ENCODE measurements around the gene SMCO4.

The SMCO4 gene

DNA sequence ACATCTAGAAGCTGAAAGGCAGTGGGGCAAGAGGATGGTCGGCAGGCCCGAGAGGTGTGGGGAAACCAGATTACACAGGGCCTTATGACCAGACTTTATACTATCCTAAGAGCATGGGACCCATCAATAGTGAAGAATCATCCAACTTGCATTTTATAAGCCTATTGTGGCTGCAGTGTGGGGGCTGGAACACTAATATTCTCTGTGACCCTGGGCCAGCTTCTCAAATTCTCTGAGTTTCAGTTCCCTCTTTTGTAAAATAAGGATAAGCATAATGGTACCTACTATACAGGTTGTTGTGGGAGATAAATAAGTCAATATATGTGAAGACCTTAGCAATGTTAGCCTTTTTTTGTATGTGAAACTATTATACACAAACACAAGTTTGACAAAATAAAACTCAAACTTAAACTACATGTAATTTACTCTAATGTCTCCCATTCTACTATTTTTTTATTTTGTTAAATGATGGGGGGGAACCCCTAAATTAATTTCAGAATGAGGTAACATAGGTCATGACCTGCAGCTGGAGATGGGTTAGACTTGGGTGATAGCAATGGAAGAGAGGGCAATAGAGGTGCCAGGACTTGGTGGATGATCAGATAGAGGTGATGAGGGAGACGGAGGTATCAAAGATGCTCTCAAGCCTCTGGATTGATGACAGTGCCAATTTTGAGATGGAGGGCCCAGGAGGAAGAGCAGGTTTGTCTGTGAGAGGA is 30.1 kb downstream of the SMCO4 start:
- Histone ChIP-seq H3K9ac (ENCODE audit: low read length) (no peak overlapping the region), H3K27me3 (ENCODE audit: control insufficient read depth, insufficient read depth, low read length) (no peaks in the 10 kb centered on the region), H3K4me3 (ENCODE audit: low read length) (no peak overlapping the region), H3K27ac (ENCODE audit: low read length) (no peak overlapping the region), H3K9me3 (ENCODE audit: control insufficient read depth, low read depth, low read length) (no peaks in the 10 kb centered on the region), H3K36me3 (ENCODE audit: control insufficient read depth, low read depth, low read length) (no peaks in the 10 kb centered on the region), H3K4me1 (ENCODE audit: control insufficient read depth, low read depth, low read length) (peaks cover 10% of the 10 kb centered on the region)

- no peak overlapping the region for H3K9ac ChIP-seq (ENCODE audit: low read length)
- H3K27ac ChIP-seq (ENCODE audit: low read length), result no peak overlapping the region
- no peak overlapping the region for H3K4me3 ChIP-seq (ENCODE audit: low read length)
- H3K9me3 ChIP-seq (ENCODE audit: control insufficient read depth, low read depth, low read length), result no peaks in the 10 kb centered on the region
- H3K36me3 ChIP-seq (ENCODE audit: control insufficient read depth, low read depth, low read length), result no peaks in the 10 kb centered on the region
- peaks cover 4% of the 10 kb centered on the region for H3K4me1 ChIP-seq (ENCODE audit: control insufficient read depth, low read depth, low read length)
- no peaks in the 10 kb centered on the region for H3K27me3 ChIP-seq (ENCODE audit: control insufficient read depth, insufficient read depth, low read length)
Measured at GRCh38 chr11:93512073-93512475, 31.1 kb downstream of the SMCO4 start.

- H3K36me3 ChIP-seq (ENCODE audit: control insufficient read depth, low read depth, low read length), result no peaks in the 10 kb centered on the region
- H3K4me1 ChIP-seq (ENCODE audit: control insufficient read depth, low read depth, low read length), result no peaks in the 10 kb centered on the region
- H3K4me3 ChIP-seq (ENCODE audit: low read length), result no peak overlapping the region
- no peaks in the 10 kb centered on the region for H3K27me3 ChIP-seq (ENCODE audit: control insufficient read depth, insufficient read depth, low read length)
- H3K27ac ChIP-seq (ENCODE audit: low read length), result no peak overlapping the region
- H3K9me3 ChIP-seq (ENCODE audit: control insufficient read depth, low read depth, low read length), result no peaks in the 10 kb centered on the region
- no peak overlapping the region for H3K9ac ChIP-seq (ENCODE audit: low read length)
Measured at GRCh38 chr11:93510196-93510873, 32.9 kb downstream of the SMCO4 start.

GRCh38 chr11:93507517-93507916 is 35.7 kb downstream of the SMCO4 start:
- no peaks in the 10 kb centered on the region for H3K9me3 ChIP-seq (ENCODE audit: control insufficient read depth, low read depth, low read length)
- no peaks in the 10 kb centered on the region for H3K36me3 ChIP-seq (ENCODE audit: control insufficient read depth, low read depth, low read length)
- H3K27me3 ChIP-seq (ENCODE audit: control insufficient read depth, insufficient read depth, low read length), result no peaks in the 10 kb centered on the region
- H3K4me1 ChIP-seq (ENCODE audit: control insufficient read depth, low read depth, low read length), result no peaks in the 10 kb centered on the region
- no peak overlapping the region for H3K27ac ChIP-seq (ENCODE audit: low read length)
- H3K9ac ChIP-seq (ENCODE audit: low read length), result no peak overlapping the region
- H3K4me3 ChIP-seq (ENCODE audit: low read length), result no peak overlapping the region

GRCh38 chr11:93505703-93506102 is 37.5 kb downstream of the SMCO4 start:
- no peaks in the 10 kb centered on the region for H3K4me1 ChIP-seq (ENCODE audit: control insufficient read depth, low read depth, low read length)
- no peak overlapping the region for H3K9ac ChIP-seq (ENCODE audit: low read length)
- H3K9me3 ChIP-seq (ENCODE audit: control insufficient read depth, low read depth, low read length), result no peaks in the 10 kb centered on the region
- H3K4me3 ChIP-seq (ENCODE audit: low read length), result no peak overlapping the region
- H3K27me3 ChIP-seq (ENCODE audit: control insufficient read depth, insufficient read depth, low read length), result no peaks in the 10 kb centered on the region
- H3K36me3 ChIP-seq (ENCODE audit: control insufficient read depth, low read depth, low read length), result no peaks in the 10 kb centered on the region
- H3K27ac ChIP-seq (ENCODE audit: low read length), result no peak overlapping the region

DNA sequence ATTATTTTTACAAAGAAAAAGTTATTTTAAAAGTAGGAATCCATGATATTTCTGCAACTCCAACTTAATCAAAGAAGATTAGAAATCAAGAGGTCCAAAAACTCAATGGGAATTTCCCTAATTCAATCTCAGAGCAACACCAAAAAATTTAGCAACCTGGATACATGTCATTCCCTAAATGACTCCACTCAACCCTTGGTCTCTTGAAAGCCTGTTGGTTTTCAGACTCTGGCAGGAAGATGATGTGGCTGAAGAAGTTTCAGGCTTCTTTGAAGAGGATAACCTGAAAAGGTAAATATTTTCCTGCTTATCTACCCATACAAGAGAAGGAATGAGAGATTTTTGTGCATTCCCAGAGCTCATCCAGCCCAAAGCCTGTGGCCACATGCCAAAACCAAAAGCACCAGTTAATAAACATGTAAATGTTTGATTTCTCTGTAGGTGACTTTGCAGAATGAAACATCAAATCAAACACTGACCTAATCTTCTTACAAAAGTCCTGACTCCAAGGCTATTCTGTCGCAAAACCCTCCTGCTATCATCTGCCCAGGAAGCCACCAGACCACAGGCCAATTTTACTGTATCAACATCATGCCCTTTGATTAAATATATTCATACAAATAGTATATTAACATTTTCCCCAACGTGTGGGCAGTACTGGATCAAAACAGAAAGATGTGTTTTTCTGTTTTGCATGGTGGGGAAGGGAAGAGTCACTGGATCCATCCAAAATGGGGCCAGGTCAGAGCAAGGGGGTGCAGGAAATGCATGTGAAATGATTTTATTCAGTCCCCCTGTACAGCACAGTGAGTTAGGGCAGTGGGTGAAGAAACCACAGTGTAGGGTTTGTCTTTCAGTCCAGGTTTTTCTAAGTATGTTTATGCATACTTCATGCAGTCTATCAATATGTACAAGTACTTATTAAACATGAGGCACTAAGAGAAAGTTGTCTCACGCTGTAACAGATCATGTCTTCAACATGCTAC is 38.8 kb downstream of the SMCO4 start:
- Histone ChIP-seq H3K36me3 (ENCODE audit: control insufficient read depth, low read depth, low read length) (no peaks in the 10 kb centered on the region), H3K27ac (ENCODE audit: low read length) (no peak overlapping the region), H3K4me1 (ENCODE audit: control insufficient read depth, low read depth, low read length) (peaks cover 7% of the 10 kb centered on the region), H3K27me3 (ENCODE audit: control insufficient read depth, insufficient read depth, low read length) (no peaks in the 10 kb centered on the region), H3K9ac (ENCODE audit: low read length) (no peak overlapping the region), H3K4me3 (ENCODE audit: low read length) (no peak overlapping the region), H3K9me3 (ENCODE audit: control insufficient read depth, low read depth, low read length) (no peaks in the 10 kb centered on the region)

DNA sequence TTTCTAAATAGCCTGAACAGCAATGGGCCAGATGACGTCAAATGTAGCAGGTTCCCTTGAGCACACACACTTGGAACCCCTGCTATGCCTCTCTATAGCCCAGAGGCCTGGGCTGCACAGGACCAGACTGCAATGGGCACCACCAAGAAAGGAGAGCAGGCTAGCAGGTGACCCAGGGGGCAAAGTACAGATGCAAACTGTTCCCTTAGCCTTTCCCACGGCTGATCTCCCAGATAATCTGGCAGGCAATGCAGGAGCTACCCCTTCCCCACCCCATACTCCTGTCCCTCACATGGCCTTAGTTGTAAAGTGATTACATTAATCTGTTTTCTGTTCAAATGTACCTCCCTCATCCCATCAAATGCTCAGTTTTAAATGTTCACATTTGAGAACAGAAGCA is 41.3 kb downstream of the SMCO4 start:
- Histone ChIP-seq H3K27me3 (ENCODE audit: control insufficient read depth, insufficient read depth, low read length) (no peaks in the 10 kb centered on the region), H3K36me3 (ENCODE audit: control insufficient read depth, low read depth, low read length) (no peaks in the 10 kb centered on the region), H3K9me3 (ENCODE audit: control insufficient read depth, low read depth, low read length) (no peaks in the 10 kb centered on the region), H3K4me3 (ENCODE audit: low read length) (no peak overlapping the region), H3K27ac (ENCODE audit: low read length) (no peak overlapping the region), H3K9ac (ENCODE audit: low read length) (no peak overlapping the region), H3K4me1 (ENCODE audit: control insufficient read depth, low read depth, low read length) (peaks cover 30% of the 10 kb centered on the region)

GRCh38 chr11:93500759-93501158 is 42.4 kb downstream of the SMCO4 start:
- H3K27ac ChIP-seq (ENCODE audit: low read length), result no peak overlapping the region
- H3K4me1 ChIP-seq (ENCODE audit: control insufficient read depth, low read depth, low read length), result peaks cover 30% of the 10 kb centered on the region
- H3K36me3 ChIP-seq (ENCODE audit: control insufficient read depth, low read depth, low read length), result no peaks in the 10 kb centered on the region
- no peaks in the 10 kb centered on the region for H3K9me3 ChIP-seq (ENCODE audit: control insufficient read depth, low read depth, low read length)
- H3K4me3 ChIP-seq (ENCODE audit: low read length), result no peak overlapping the region
- H3K27me3 ChIP-seq (ENCODE audit: control insufficient read depth, insufficient read depth, low read length), result no peaks in the 10 kb centered on the region
- H3K9ac ChIP-seq (ENCODE audit: low read length), result no peak overlapping the region

GRCh38 chr11:93498641-93499040 is 44.5 kb downstream of the SMCO4 start:
- Histone ChIP-seq H3K9ac (ENCODE audit: low read length) (no peak overlapping the region), H3K27ac (ENCODE audit: low read length) (no peak overlapping the region)

GRCh38 chr11:93498161-93498560 is 45.0 kb downstream of the SMCO4 start:
- Histone ChIP-seq H3K9ac (ENCODE audit: low read length) (no peak overlapping the region), H3K9me3 (ENCODE audit: control insufficient read depth, low read depth, low read length) (no peaks in the 10 kb centered on the region), H3K27ac (ENCODE audit: low read length) (no peak overlapping the region), H3K36me3 (ENCODE audit: control insufficient read depth, low read depth, low read length) (no peaks in the 10 kb centered on the region), H3K4me1 (ENCODE audit: control insufficient read depth, low read depth, low read length) (peaks cover 37% of the 10 kb centered on the region), H3K27me3 (ENCODE audit: control insufficient read depth, insufficient read depth, low read length) (no peaks in the 10 kb centered on the region), H3K4me3 (ENCODE audit: low read length) (no peak overlapping the region)

More at GRCh38 chr11:93498641-93499040, 44.5 kb downstream of the SMCO4 start:
- peaks cover 37% of the 10 kb centered on the region for H3K4me1 ChIP-seq (ENCODE audit: control insufficient read depth, low read depth, low read length)
- no peak overlapping the region for H3K4me3 ChIP-seq (ENCODE audit: low read length)
- no peaks in the 10 kb centered on the region for H3K27me3 ChIP-seq (ENCODE audit: control insufficient read depth, insufficient read depth, low read length)
- no peaks in the 10 kb centered on the region for H3K9me3 ChIP-seq (ENCODE audit: control insufficient read depth, low read depth, low read length)
- H3K36me3 ChIP-seq (ENCODE audit: control insufficient read depth, low read depth, low read length), result no peaks in the 10 kb centered on the region

- H3K4me1 ChIP-seq (ENCODE audit: control insufficient read depth, low read depth, low read length), result peaks cover 37% of the 10 kb centered on the region
- no peak overlapping the region for H3K9ac ChIP-seq (ENCODE audit: low read length)
- H3K27me3 ChIP-seq (ENCODE audit: control insufficient read depth, insufficient read depth, low read length), result no peaks in the 10 kb centered on the region
- no peaks in the 10 kb centered on the region for H3K36me3 ChIP-seq (ENCODE audit: control insufficient read depth, low read depth, low read length)
- no peak overlapping the region for H3K27ac ChIP-seq (ENCODE audit: low read length)
- no peaks in the 10 kb centered on the region for H3K9me3 ChIP-seq (ENCODE audit: control insufficient read depth, low read depth, low read length)
- H3K4me3 ChIP-seq (ENCODE audit: low read length), result no peak overlapping the region
Measured at GRCh38 chr11:93497596-93497995, 45.6 kb downstream of the SMCO4 start.
